Measurements from ENCODE around the gene SPRR2A. TPM values are rescaled to one million over a fixed set of nuclear protein-coding genes. Genes with fewer than 3 reads are reported as not detected.

The SPRR2A gene
- total and polyA plus RNA-seq, 2 of the 13 experiments (the other 11 are each of a cell fraction or from before 2014, with no cell fraction given): not detected

DNA sequence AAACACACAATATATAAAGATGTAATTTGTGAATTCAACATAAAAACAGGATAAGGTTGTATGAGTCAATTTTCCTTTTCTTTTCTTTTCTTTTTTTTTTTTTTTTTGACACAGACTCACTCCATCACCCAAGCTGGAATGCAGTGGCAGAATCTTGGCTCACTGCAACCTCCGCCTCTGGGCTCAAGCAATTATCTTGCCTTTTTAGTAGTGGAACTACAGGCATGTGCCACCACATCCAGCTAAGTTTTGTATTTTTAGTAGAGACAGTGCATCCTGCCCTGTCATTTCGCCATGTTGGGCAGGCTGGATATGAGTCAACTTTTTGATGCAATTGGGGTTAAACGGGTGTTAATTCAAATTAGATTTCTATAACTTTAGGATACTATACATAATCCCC lies 24.4 kb upstream of the SPRR2A start:
- H4K20me1 ChIP-seq (ENCODE audit: insufficient read depth, low read length): no peaks in the 10 kb centered on the region
- no peaks in the 10 kb centered on the region for H3K27me3 ChIP-seq (ENCODE audit: control insufficient read depth in 1 of 2, insufficient read depth in 2 of 2, low read length in 2 of 2)
- H3K9ac ChIP-seq (ENCODE audit: insufficient read depth, low read depth, low read length): no peak overlapping the region
- CTCF ChIA-PET (ENCODE audit: low intra/inter-chr PET ratio, low total read pairs): no interaction called here
- no peak overlapping the region for H2AFZ ChIP-seq (ENCODE audit: low read length)
- BruUV-seq (replicated peaks): no TSS peak
- DNase-seq (ENCODE audit: low spot score) (no peak), ATAC-seq (no peak), FAIRE-seq (no peak)
- H3K4me3 ChIP-seq (replicated peaks in 1 of 3; ENCODE audit: insufficient read depth in 1 of 3, low read depth in 2 of 3, low read length in 3 of 3): no peak overlapping the region
- POLR2A ChIA-PET: no interaction called here
- in situ Hi-C loops (cut with HindIII; ENCODE audit: extremely low pct_ligation_motif_present, low pct_unique_long_range_greater_than_20kb): no loop called here
- no peaks in the 10 kb centered on the region for H3K9me3 ChIP-seq (ENCODE audit: low read length)
- 5% methylated on average over 3 of the region's 3 CpGs for WGBS (ENCODE audit: low lambda C conversion rate)
- intact Hi-C loops (cut with micrococcal nuclease; ENCODE audit: unreplicated experiment): no loop called here
- H3K79me2 ChIP-seq (ENCODE audit: insufficient read depth, low read length): no peaks in the 10 kb centered on the region
- H3K36me3 ChIP-seq (replicated peaks in 1 of 2; ENCODE audit: control insufficient read depth in 1 of 2, insufficient read depth in 2 of 2, low read length in 2 of 2): no peaks in the 10 kb centered on the region
- H3K4me2 ChIP-seq (ENCODE audit: low read depth, low read length): no peak overlapping the region
- no peaks in the 10 kb centered on the region for H3K4me1 ChIP-seq (ENCODE audit: insufficient read depth, low read length)
- TF ChIP-seq NFYC (CRISPR knock-in tag; IDR thresholded peaks at IDR 0.05): no peak
- TF ChIP-seq SIN3A (IDR thresholded peaks at IDR 0.05; ENCODE audit: borderline replicate concordance, low read depth, low read length): no peak
- no peak for TF ChIP-seq ZNF530 (CRISPR knock-in tag; IDR thresholded peaks at IDR 0.05; ENCODE audit: low read depth)
- TF ChIP-seq CHCHD3 (CRISPR knock-in tag; IDR thresholded peaks at IDR 0.05): no peak
- no peak for TF ChIP-seq PTBP1 (IDR thresholded peaks at IDR 0.05; ENCODE audit: low read depth, low read length, poor library complexity, severe bottlenecking)
- TF ChIP-seq, protein P1, sequence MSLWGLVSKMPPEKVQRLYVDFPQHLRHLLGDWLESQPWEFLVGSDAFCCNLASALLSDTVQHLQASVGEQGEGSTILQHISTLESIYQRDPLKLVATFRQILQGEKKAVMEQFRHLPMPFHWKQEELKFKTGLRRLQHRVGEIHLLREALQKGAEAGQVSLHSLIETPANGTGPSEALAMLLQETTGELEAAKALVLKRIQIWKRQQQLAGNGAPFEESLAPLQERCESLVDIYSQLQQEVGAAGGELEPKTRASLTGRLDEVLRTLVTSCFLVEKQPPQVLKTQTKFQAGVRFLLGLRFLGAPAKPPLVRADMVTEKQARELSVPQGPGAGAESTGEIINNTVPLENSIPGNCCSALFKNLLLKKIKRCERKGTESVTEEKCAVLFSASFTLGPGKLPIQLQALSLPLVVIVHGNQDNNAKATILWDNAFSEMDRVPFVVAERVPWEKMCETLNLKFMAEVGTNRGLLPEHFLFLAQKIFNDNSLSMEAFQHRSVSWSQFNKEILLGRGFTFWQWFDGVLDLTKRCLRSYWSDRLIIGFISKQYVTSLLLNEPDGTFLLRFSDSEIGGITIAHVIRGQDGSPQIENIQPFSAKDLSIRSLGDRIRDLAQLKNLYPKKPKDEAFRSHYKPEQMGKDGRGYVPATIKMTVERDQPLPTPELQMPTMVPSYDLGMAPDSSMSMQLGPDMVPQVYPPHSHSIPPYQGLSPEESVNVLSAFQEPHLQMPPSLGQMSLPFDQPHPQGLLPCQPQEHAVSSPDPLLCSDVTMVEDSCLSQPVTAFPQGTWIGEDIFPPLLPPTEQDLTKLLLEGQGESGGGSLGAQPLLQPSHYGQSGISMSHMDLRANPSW (CRISPR knock-in tag; IDR thresholded peaks at IDR 0.05; ENCODE audit: borderline replicate concordance): no peak
- TF ChIP-seq BORCS8-MEF2B (CRISPR knock-in tag; IDR thresholded peaks at IDR 0.05): no peak
- TF ChIP-seq ZNF382 (CRISPR knock-in tag; IDR thresholded peaks at IDR 0.05; ENCODE audit: borderline replicate concordance): no peak
- TF ChIP-seq, protein P2, sequence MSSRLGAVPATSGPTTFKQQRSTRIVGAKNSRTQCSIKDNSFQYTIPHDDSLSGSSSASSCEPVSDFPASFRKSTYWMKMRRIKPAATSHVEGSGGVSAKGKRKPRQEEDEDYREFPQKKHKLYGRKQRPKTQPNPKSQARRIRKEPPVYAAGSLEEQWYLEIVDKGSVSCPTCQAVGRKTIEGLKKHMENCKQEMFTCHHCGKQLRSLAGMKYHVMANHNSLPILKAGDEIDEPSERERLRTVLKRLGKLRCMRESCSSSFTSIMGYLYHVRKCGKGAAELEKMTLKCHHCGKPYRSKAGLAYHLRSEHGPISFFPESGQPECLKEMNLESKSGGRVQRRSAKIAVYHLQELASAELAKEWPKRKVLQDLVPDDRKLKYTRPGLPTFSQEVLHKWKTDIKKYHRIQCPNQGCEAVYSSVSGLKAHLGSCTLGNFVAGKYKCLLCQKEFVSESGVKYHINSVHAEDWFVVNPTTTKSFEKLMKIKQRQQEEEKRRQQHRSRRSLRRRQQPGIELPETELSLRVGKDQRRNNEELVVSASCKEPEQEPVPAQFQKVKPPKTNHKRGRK (CRISPR knock-in tag; IDR thresholded peaks at IDR 0.05): no peak
- TF ChIP-seq ETV5 (CRISPR knock-in tag; IDR thresholded peaks at IDR 0.05; ENCODE audit: borderline replicate concordance): no peak
- no peak for TF ChIP-seq ZNF251 (CRISPR knock-in tag; IDR thresholded peaks at IDR 0.05)
- no peak for TF ChIP-seq ZNF543 (CRISPR knock-in tag; IDR thresholded peaks at IDR 0.05)
- no peak overlapping the region for H3K27ac ChIP-seq (ENCODE audit: extremely low read length, insufficient read depth, low read length)

All from HepG2 (cell line).